Measurements from ENCODE around the gene TMEM59.
"Not testable (repeated sequence)": the region's sequence is repeated elsewhere in the genome, so short reads cannot be mapped to it uniquely, and the experiment has no call there.

The TMEM59 gene

GRCh38 chr1:54052431-54052933 is 522 bp downstream of the TMEM59 start:
- peak overlapping the region; percentile 63 for H3K27ac ChIP-seq (ENCODE audit: low read depth, low read length)
- H3K4me3 ChIP-seq (ENCODE audit: low read depth, low read length) = peak overlapping the region; percentile 97
- H3K27me3 ChIP-seq (ENCODE audit: insufficient read depth, low read length) = no peaks in the 10 kb centered on the region
- no peaks in the 10 kb centered on the region for H3K36me3 ChIP-seq (ENCODE audit: insufficient read depth, low read length)
- H3K79me2 ChIP-seq (ENCODE audit: control insufficient read depth, insufficient read depth, low read length, unreplicated experiment) = peaks cover 55% of the 10 kb centered on the region
- peaks cover 33% of the 10 kb centered on the region for H3K4me1 ChIP-seq (ENCODE audit: control insufficient read depth, insufficient read depth, low read length, unreplicated experiment)
- peak overlapping the region; percentile 94 for H2AFZ ChIP-seq (ENCODE audit: low read length, unreplicated experiment)

GRCh38 chr1:54051933-54052430 is 1.0 kb downstream of the TMEM59 start:
- Histone ChIP-seq H3K4me3 (ENCODE audit: low read depth, low read length) (peak overlapping the region; percentile 97), H3K36me3 (ENCODE audit: insufficient read depth, low read length) (no peaks in the 10 kb centered on the region), H2AFZ (ENCODE audit: low read length, unreplicated experiment) (no peak overlapping the region), H3K4me1 (ENCODE audit: control insufficient read depth, insufficient read depth, low read length, unreplicated experiment) (peaks cover 38% of the 10 kb centered on the region), H3K27me3 (ENCODE audit: insufficient read depth, low read length) (no peaks in the 10 kb centered on the region), H3K27ac (ENCODE audit: low read depth, low read length) (peak overlapping the region; percentile 63), H3K79me2 (ENCODE audit: control insufficient read depth, insufficient read depth, low read length, unreplicated experiment) (peaks cover 60% of the 10 kb centered on the region)

- H3K27ac ChIP-seq (ENCODE audit: low read depth, low read length); H3K36me3 ChIP-seq (ENCODE audit: insufficient read depth, low read length): not testable (repeated sequence)
- H3K79me2 ChIP-seq (ENCODE audit: control insufficient read depth, insufficient read depth, low read length, unreplicated experiment) = peaks cover 73% of the 10 kb centered on the region
These were observed 2.6 kb downstream of the TMEM59 start for GRCh38 chr1:54050435-54050834.

GRCh38 chr1:54047384-54048305 is 5.4 kb downstream of the TMEM59 start:
- peak overlapping the region; percentile 19 for H3K4me3 ChIP-seq (ENCODE audit: low read depth, low read length)
- peaks cover 39% of the 10 kb centered on the region for H3K4me1 ChIP-seq (ENCODE audit: control insufficient read depth, insufficient read depth, low read length, unreplicated experiment)
- peak overlapping the region; percentile 48 for H3K27ac ChIP-seq (ENCODE audit: low read depth, low read length)
- H3K79me2 ChIP-seq (ENCODE audit: control insufficient read depth, insufficient read depth, low read length, unreplicated experiment) = peaks cover 67% of the 10 kb centered on the region
- H3K36me3 ChIP-seq (ENCODE audit: insufficient read depth, low read length) = peaks cover 5% of the 10 kb centered on the region; the same call in 1 of the 2 replicates
- no peaks in the 10 kb centered on the region for H3K27me3 ChIP-seq (ENCODE audit: insufficient read depth, low read length)
- H2AFZ ChIP-seq (ENCODE audit: low read length, unreplicated experiment) = no peak overlapping the region

More at GRCh38 chr1:54050435-54050834, 2.6 kb downstream of the TMEM59 start:
- not testable (repeated sequence) for H3K4me3 ChIP-seq (ENCODE audit: low read depth, low read length); H3K27me3 ChIP-seq (ENCODE audit: insufficient read depth, low read length); H2AFZ ChIP-seq (ENCODE audit: low read length, unreplicated experiment)
- H3K4me1 ChIP-seq (ENCODE audit: control insufficient read depth, insufficient read depth, low read length, unreplicated experiment) = peaks cover 45% of the 10 kb centered on the region

- H3K36me3 ChIP-seq (ENCODE audit: insufficient read depth, low read length) = peaks cover 5% of the 10 kb centered on the region; the same call in 1 of the 2 replicates
- H3K4me1 ChIP-seq (ENCODE audit: control insufficient read depth, insufficient read depth, low read length, unreplicated experiment) = peaks cover 39% of the 10 kb centered on the region
- peak overlapping the region; percentile 48 for H3K27ac ChIP-seq (ENCODE audit: low read depth, low read length)
- no peak overlapping the region for H2AFZ ChIP-seq (ENCODE audit: low read length, unreplicated experiment)
- peak overlapping the region; percentile 19 for H3K4me3 ChIP-seq (ENCODE audit: low read depth, low read length)
- no peaks in the 10 kb centered on the region for H3K27me3 ChIP-seq (ENCODE audit: insufficient read depth, low read length)
- peaks cover 60% of the 10 kb centered on the region for H3K79me2 ChIP-seq (ENCODE audit: control insufficient read depth, insufficient read depth, low read length, unreplicated experiment)
These were observed 6.2 kb downstream of the TMEM59 start for GRCh38 chr1:54046671-54047383.

- H3K36me3 ChIP-seq (ENCODE audit: insufficient read depth, low read length) = peaks cover 17% of the 10 kb centered on the region
- H3K4me3 ChIP-seq (ENCODE audit: low read depth, low read length) = no peak overlapping the region
- no peaks in the 10 kb centered on the region for H3K27me3 ChIP-seq (ENCODE audit: insufficient read depth, low read length)
- no peak overlapping the region for H3K27ac ChIP-seq (ENCODE audit: low read depth, low read length)
- H2AFZ ChIP-seq (ENCODE audit: low read length, unreplicated experiment) = no peak overlapping the region
- H3K4me1 ChIP-seq (ENCODE audit: control insufficient read depth, insufficient read depth, low read length, unreplicated experiment) = peaks cover 30% of the 10 kb centered on the region
- peaks cover 47% of the 10 kb centered on the region for H3K79me2 ChIP-seq (ENCODE audit: control insufficient read depth, insufficient read depth, low read length, unreplicated experiment)
These were observed 7.5 kb downstream of the TMEM59 start for GRCh38 chr1:54045496-54045895.

GRCh38 chr1:54041806-54042205 is 11.2 kb downstream of the TMEM59 start:
- H3K27me3 ChIP-seq (ENCODE audit: insufficient read depth, low read length) = no peaks in the 10 kb centered on the region
- H2AFZ ChIP-seq (ENCODE audit: low read length, unreplicated experiment) = no peak overlapping the region
- peaks cover 6% of the 10 kb centered on the region for H3K4me1 ChIP-seq (ENCODE audit: control insufficient read depth, insufficient read depth, low read length, unreplicated experiment)
- no peak overlapping the region for H3K4me3 ChIP-seq (ENCODE audit: low read depth, low read length)
- peaks cover 13% of the 10 kb centered on the region for H3K79me2 ChIP-seq (ENCODE audit: control insufficient read depth, insufficient read depth, low read length, unreplicated experiment)
- H3K36me3 ChIP-seq (ENCODE audit: insufficient read depth, low read length) = peaks cover 20% of the 10 kb centered on the region
- no peak overlapping the region for H3K27ac ChIP-seq (ENCODE audit: low read depth, low read length)

- Histone ChIP-seq H2AFZ (ENCODE audit: low read length, unreplicated experiment) (no peak overlapping the region), H3K27me3 (ENCODE audit: insufficient read depth, low read length) (no peaks in the 10 kb centered on the region), H3K79me2 (ENCODE audit: control insufficient read depth, insufficient read depth, low read length, unreplicated experiment) (no peaks in the 10 kb centered on the region), H3K4me3 (ENCODE audit: low read depth, low read length) (no peak overlapping the region), H3K27ac (ENCODE audit: low read depth, low read length) (no peak overlapping the region), H3K36me3 (ENCODE audit: insufficient read depth, low read length) (peaks cover 22% of the 10 kb centered on the region), H3K4me1 (ENCODE audit: control insufficient read depth, insufficient read depth, low read length, unreplicated experiment) (no peaks in the 10 kb centered on the region)
These were observed 15.5 kb downstream of the TMEM59 start for GRCh38 chr1:54037476-54037875.

GRCh38 chr1:54028306-54029251 is 24.4 kb downstream of the TMEM59 start:
- H3K27ac ChIP-seq (ENCODE audit: low read depth, low read length) = no peak overlapping the region
- H3K36me3 ChIP-seq (ENCODE audit: insufficient read depth, low read length) = 0 out of 2 replicates have a peak, but pooled peaks cover 2% of the 10 kb centered on the region
- no peak overlapping the region for H2AFZ ChIP-seq (ENCODE audit: low read length, unreplicated experiment)
- no peaks in the 10 kb centered on the region for H3K4me1 ChIP-seq (ENCODE audit: control insufficient read depth, insufficient read depth, low read length, unreplicated experiment)
- no peak overlapping the region for H3K4me3 ChIP-seq (ENCODE audit: low read depth, low read length)
- no peaks in the 10 kb centered on the region for H3K79me2 ChIP-seq (ENCODE audit: control insufficient read depth, insufficient read depth, low read length, unreplicated experiment)
- no peaks in the 10 kb centered on the region for H3K27me3 ChIP-seq (ENCODE audit: insufficient read depth, low read length)

- Histone ChIP-seq H3K27ac (ENCODE audit: low read depth, low read length) (no peak overlapping the region), H3K4me1 (ENCODE audit: control insufficient read depth, insufficient read depth, low read length, unreplicated experiment) (no peaks in the 10 kb centered on the region), H3K36me3 (ENCODE audit: insufficient read depth, low read length) (0 out of 2 replicates have a peak, but pooled peaks cover 2% of the 10 kb centered on the region), H2AFZ (ENCODE audit: low read length, unreplicated experiment) (no peak overlapping the region), H3K4me3 (ENCODE audit: low read depth, low read length) (no peak overlapping the region), H3K79me2 (ENCODE audit: control insufficient read depth, insufficient read depth, low read length, unreplicated experiment) (no peaks in the 10 kb centered on the region), H3K27me3 (ENCODE audit: insufficient read depth, low read length) (no peaks in the 10 kb centered on the region)
These were observed 25.2 kb downstream of the TMEM59 start for GRCh38 chr1:54027848-54028247.
